PC-3 (cell line): ENCODE data around the gene TRMT61A. TPM values are rescaled to one million over a fixed set of nuclear protein-coding genes. Genes with fewer than 3 reads are reported as not detected.
A peak's percentile ranks its signal among the peaks of the same experiment; 100 is the strongest.

Experiments used
- ATAC-seq: fragments of 200-7000 bp; cut with Tn5 transposase; 2 replicates; pipeline ENCODE4 v1.9.1; 2020; ENCODE audit warnings: mild to moderate bottlenecking, moderate library complexity
- BruUV-seq: library from RNA; stranded (reverse); fragments of 400-500 nt; replicated peaks from 2 replicates; lab custom pipeline; 2021; lab: Mats Ljungman, UMichigan
- CTCF ChIA-PET: fragments of 300-600 bp; sonication (Branson Sonifier 250); formaldehyde crosslinking; loops from one replicate; lab custom pipeline; 2022; ENCODE audit warnings: antibody characterized with exemption; lab: Charles Lee
- POLR2A ChIA-PET: fragments of 300-600 bp; sonication (Branson Sonifier 250); formaldehyde crosslinking; loops from one replicate; lab custom pipeline; 2022; ENCODE audit warnings: antibody characterized with exemption; ENCODE audit not compliant: unreplicated experiment; lab: Charles Lee
- DNase-seq: peaks from one replicate; pipeline ENCODE4 v3.0.0-alpha.2; 2015
- H2AFZ ChIP-seq: fragments of 300-600 bp; sonication (generic); 2 replicates; pipeline ENCODE4 v1.6.0; 2016; ENCODE audit warnings: antibody characterized with exemption, low read length
- H3F3A ChIP-seq: fragments of 300-600 bp; sonication (generic); one replicate; pipeline ENCODE4 v1.6.0; 2017; ENCODE audit warnings: antibody characterized with exemption, low read length, control low read depth, mild to moderate bottlenecking; ENCODE audit not compliant: unreplicated experiment
- H3K27ac ChIP-seq: fragments of 300-600 bp; sonication (generic); 2 replicates; pipeline ENCODE4 v1.5.1; 2016; ENCODE audit warnings: mild to moderate bottlenecking, low read length
- H3K27me3 ChIP-seq: fragments of 300-600 bp; sonication (generic); 2 replicates; pipeline ENCODE4 v1.6.1; 2016; ENCODE audit warnings: low read length, mixed read lengths
- H3K36me3 ChIP-seq: fragments of 300-600 bp; sonication (generic); 2 replicates; pipeline ENCODE4 v1.6.1; 2016; ENCODE audit warnings: low read depth, mixed run types, low read length, mixed read lengths
- H3K4me1 ChIP-seq: fragments of 300-600 bp; sonication (generic); 2 replicates; pipeline ENCODE4 v1.5.1; 2016; ENCODE audit warnings: low read length; ENCODE audit not compliant: insufficient read depth
- H3K4me2 ChIP-seq: fragments of 300-600 bp; sonication (generic); 2 replicates; pipeline ENCODE4 v1.6.0; 2016; ENCODE audit warnings: low read length
- H3K4me3 ChIP-seq: fragments of 300-600 bp; sonication (generic); 2 replicates; pipeline ENCODE4 v1.5.1; 2016; ENCODE audit warnings: mild to moderate bottlenecking, low read length, mixed read lengths
- H3K79me2 ChIP-seq: fragments of 300-600 bp; sonication (generic); 2 replicates; pipeline ENCODE4 v1.6.1; 2017; ENCODE audit warnings: low read length, mixed read lengths
- H3K9ac ChIP-seq: fragments of 300-600 bp; sonication (generic); 2 replicates; pipeline ENCODE4 v1.6.0; 2016; ENCODE audit warnings: mild to moderate bottlenecking, low read length
- H3K9me2 ChIP-seq: fragments of 300-600 bp; sonication (generic); replicated peaks from 2 replicates; pipeline ENCODE4 v1.6.1; 2016; ENCODE audit warnings: mixed run types, low read length, mixed read lengths
- H3K9me3 ChIP-seq: fragments of 300-600 bp; sonication (generic); 2 replicates; pipeline ENCODE4 v1.6.1; 2016; ENCODE audit warnings: low read length, mixed read lengths
- H4K20me1 ChIP-seq: fragments of 300-600 bp; sonication (generic); 2 replicates; pipeline ENCODE4 v1.6.1; 2016; ENCODE audit warnings: low read length, mixed read lengths
- CTCF ChIP-seq: fragments of 300-600 bp; sonication (generic); conservative IDR thresholded peaks from 2 replicates; pipeline ENCODE4 v1.5.1; 2017; ENCODE audit warnings: antibody characterized with exemption, low read depth, mild to moderate bottlenecking, low read length
- EZH2 ChIP-seq: fragments of 300-600 bp; sonication (generic); IDR thresholded peaks from one replicate; pipeline ENCODE4 v1.6.1; 2017; ENCODE audit warnings: antibody characterized with exemption, mild to moderate bottlenecking, low read length; ENCODE audit not compliant: unreplicated experiment
- EZH2phosphoT487 ChIP-seq: fragments of 300-600 bp; sonication (generic); IDR thresholded peaks from 2 replicates; pipeline ENCODE4 v1.6.1; 2018; ENCODE audit warnings: mild to moderate bottlenecking, antibody characterized with exemption, low read length, borderline replicate concordance
- intact Hi-C: fragments of 100-400 bp; cut with micrococcal nuclease; formaldehyde crosslinking; loops from 2 replicates; pipeline ENCODE4 v1.9.0; 2023
- total RNA-seq: library from RNA; depleted of rRNA; stranded (reverse); fragments of >200 nt; gene quantifications from 2 replicates; pipeline ENCODE4 v1.2.3, GENCODE V29; 2014

The TRMT61A gene
- total RNA-seq, 1 experiment from 2014 or later = 51.2 TPM

- no peaks in the 10 kb centered on the region for H3K27me3 ChIP-seq
- no peak overlapping the region for H3K4me3 ChIP-seq
- no peaks in the 10 kb centered on the region for H3K9me2 ChIP-seq
- H3K4me1 ChIP-seq = no peaks in the 10 kb centered on the region
- no peak for TF ChIP-seq EZH2
- no peak for TF ChIP-seq EZH2phosphoT487
- TF ChIP-seq CTCF = no peak
- ATAC-seq = peak; percentile 49
- intact Hi-C loops = no loop called here
- H2AFZ ChIP-seq = no peak overlapping the region
- BruUV-seq = no TSS peak
- DNase-seq = no peak
- H4K20me1 ChIP-seq = no peaks in the 10 kb centered on the region
- no peaks in the 10 kb centered on the region for H3K79me2 ChIP-seq
- peaks cover 5% of the 10 kb centered on the region for H3F3A ChIP-seq
- no peak overlapping the region for H3K9ac ChIP-seq
- ChIA-PET POLR2A (no interaction called here), CTCF (no interaction called here)
- H3K36me3 ChIP-seq = peaks cover 42% of the 10 kb centered on the region
- H3K9me3 ChIP-seq = no peaks in the 10 kb centered on the region
- H3K4me2 ChIP-seq = no peak overlapping the region
- H3K27ac ChIP-seq = no peak overlapping the region
Measured at GRCh38 chr14:103499709-103500108, 29.3 kb upstream of the TRMT61A start.

DNA sequence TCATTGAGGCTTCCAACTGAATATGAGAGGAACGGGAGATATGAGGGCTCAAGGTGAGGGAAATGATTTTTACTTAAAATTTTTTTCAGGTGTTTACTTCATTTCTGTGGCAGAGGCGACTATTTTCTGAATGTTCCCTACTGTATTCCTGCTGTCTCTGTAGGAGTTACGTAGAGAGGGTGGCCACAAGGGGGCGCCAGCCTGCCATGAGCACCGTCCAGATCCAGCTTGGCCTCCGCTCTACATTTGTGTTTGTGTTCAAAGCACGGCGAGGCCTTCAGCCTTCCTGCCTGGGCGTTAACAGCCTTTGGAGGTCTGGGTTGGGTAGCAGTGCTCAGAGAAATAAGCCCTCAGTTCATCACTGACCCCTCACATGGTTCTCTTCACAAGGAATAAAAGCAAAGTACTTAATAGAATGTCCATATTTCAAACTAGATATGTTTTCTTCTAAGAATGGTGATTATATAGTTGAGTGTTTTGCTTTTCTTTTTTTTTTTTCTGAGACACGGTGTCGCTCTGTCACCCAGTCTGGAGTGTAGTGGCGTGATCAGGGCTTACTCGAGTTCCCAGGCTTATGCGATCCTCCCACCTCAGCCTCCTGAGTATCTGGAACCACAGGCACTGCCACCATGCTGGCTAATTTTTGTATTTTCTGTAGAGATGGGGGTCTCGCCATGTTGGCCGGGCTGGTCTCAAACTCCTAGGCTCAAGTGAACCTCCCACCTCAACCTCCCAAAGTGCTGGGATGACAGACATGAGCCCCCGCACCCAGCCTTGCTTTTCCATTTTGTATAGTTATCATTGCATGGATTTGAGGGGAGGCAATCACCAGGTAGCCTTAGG, 28.6 kb upstream of the TRMT61A start:
- no peak overlapping the region for H3K4me3 ChIP-seq
- H4K20me1 ChIP-seq = no peaks in the 10 kb centered on the region
- H3K27me3 ChIP-seq = no peaks in the 10 kb centered on the region
- intact Hi-C loops = no loop called here
- peaks cover 5% of the 10 kb centered on the region for H3F3A ChIP-seq
- TF ChIP-seq CTCF = peak; percentile 97
- TF ChIP-seq EZH2 = no peak
- no peaks in the 10 kb centered on the region for H3K4me1 ChIP-seq
- no TSS peak for BruUV-seq
- POLR2A ChIA-PET = no interaction called here
- H2AFZ ChIP-seq = no peak overlapping the region
- ATAC-seq (peak; percentile 92), DNase-seq (peak; percentile 81)
- H3K9ac ChIP-seq = no peak overlapping the region
- H3K4me2 ChIP-seq = no peak overlapping the region
- no peak overlapping the region for H3K27ac ChIP-seq
- H3K9me3 ChIP-seq = no peaks in the 10 kb centered on the region
- H3K36me3 ChIP-seq = peaks cover 48% of the 10 kb centered on the region
- H3K79me2 ChIP-seq = no peaks in the 10 kb centered on the region
- no peaks in the 10 kb centered on the region for H3K9me2 ChIP-seq
- CTCF ChIA-PET = no interaction called here
